Measurements from ENCODE around the gene ALAS1. TPM values are rescaled to one million over a fixed set of nuclear protein-coding genes. Genes with fewer than 3 reads are reported as not detected.
A peak's percentile ranks its signal among the peaks of the same experiment; 100 is the strongest.

The ALAS1 gene
- total and polyA plus RNA-seq, 9 of the 15 experiments (the other 6 are each of a cell fraction or from before 2014, with no cell fraction given) = 21.4 to 49.5 (median 34.4) TPM

DNA sequence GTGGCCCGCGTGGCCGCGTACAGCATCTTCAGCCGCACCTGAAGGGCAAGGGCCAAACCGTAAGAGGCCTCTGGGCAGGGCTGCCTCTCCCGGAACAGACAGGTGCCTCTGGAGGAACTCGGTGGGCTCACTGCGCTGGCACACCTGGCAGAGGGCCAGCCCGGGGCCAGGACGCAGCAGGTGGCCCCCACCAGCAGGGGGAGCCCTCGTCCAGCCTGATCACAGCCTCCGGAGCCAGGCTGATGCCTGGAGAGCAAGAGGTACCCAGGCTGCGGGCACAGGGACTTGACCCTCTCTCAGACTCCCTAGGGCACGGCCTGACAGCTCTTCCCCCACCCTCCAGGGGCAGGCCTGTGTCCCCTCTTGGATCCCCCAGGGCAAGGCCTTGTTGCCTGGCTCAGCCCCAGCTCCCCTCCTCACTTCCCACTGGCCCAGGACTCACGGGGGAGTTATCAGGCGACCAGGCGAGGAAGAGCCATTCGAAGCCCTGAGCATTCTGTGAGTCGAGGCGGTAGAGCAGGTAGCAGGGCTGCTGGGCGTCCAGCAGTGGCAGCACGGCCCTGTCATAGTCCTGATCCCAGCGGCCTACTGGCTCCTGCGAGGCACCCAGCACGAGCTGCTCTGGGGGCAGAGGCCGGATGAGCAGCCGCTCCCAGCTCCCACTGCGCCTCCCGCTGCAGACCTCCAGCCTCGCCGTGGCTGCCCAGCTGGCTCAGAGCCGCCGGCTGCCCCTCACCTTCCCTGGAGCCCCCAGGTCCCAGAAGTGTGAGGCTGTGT is 33.7 kb downstream of the ALAS1 start (continued):
- TF ChIP-seq, protein P1, sequence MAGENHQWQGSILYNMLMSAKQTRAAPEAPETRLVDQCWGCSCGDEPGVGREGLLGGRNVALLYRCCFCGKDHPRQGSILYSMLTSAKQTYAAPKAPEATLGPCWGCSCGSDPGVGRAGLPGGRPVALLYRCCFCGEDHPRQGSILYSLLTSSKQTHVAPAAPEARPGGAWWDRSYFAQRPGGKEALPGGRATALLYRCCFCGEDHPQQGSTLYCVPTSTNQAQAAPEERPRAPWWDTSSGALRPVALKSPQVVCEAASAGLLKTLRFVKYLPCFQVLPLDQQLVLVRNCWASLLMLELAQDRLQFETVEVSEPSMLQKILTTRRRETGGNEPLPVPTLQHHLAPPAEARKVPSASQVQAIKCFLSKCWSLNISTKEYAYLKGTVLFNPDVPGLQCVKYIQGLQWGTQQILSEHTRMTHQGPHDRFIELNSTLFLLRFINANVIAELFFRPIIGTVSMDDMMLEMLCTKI (IDR thresholded peaks at IDR 0.05; ENCODE audit: partially characterized antibody) = no peak
- TF ChIP-seq NR3C1 (CRISPR knock-in tag; IDR thresholded peaks at IDR 0.05) (no peak), NFE2L1 (tag; IDR thresholded peaks at IDR 0.05; ENCODE audit: borderline replicate concordance, low read depth) (no peak), SAP30 (IDR thresholded peaks at IDR 0.05; ENCODE audit: borderline replicate concordance, insufficient read depth, low read depth, low read length, poor library complexity, severe bottlenecking) (no peak), ZNF134 (CRISPR knock-in tag; conservative IDR thresholded peaks at IDR 0.05) (no peak), FIP1L1 (IDR thresholded peaks at IDR 0.05; ENCODE audit: low read depth, low read length, poor library complexity, severe bottlenecking) (no peak), FOXK1 (CRISPR knock-in tag; IDR thresholded peaks at IDR 0.05; ENCODE audit: borderline replicate concordance) (no peak), ZNF436 (CRISPR knock-in tag; IDR thresholded peaks at IDR 0.05) (no peak), RAD21 (CRISPR knock-in tag; conservative IDR thresholded peaks at IDR 0.05 in 1 of 2, IDR thresholded peaks at IDR 0.05 in 1 of 2) (peak; percentile 56 to 71), COPS2 (conservative IDR thresholded peaks at IDR 0.05) (no peak)
- TF ChIP-seq, protein P2, sequence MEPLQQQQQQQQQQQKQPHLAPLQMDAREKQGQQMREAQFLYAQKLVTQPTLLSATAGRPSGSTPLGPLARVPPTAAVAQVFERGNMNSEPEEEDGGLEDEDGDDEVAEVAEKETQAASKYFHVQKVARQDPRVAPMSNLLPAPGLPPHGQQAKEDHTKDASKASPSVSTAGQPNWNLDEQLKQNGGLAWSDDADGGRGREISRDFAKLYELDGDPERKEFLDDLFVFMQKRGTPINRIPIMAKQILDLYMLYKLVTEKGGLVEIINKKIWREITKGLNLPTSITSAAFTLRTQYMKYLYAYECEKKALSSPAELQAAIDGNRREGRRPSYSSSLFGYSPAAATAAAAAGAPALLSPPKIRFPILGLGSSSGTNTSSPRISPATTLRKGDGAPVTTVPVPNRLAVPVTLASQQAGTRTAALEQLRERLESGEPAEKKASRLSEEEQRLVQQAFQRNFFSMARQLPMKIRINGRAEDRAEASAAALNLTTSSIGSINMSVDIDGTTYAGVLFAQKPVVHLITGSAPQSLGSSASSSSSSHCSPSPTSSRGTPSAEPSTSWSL (CRISPR knock-in tag; IDR thresholded peaks at IDR 0.05; ENCODE audit: borderline replicate concordance) = no peak
- TF ChIP-seq, protein P3, sequence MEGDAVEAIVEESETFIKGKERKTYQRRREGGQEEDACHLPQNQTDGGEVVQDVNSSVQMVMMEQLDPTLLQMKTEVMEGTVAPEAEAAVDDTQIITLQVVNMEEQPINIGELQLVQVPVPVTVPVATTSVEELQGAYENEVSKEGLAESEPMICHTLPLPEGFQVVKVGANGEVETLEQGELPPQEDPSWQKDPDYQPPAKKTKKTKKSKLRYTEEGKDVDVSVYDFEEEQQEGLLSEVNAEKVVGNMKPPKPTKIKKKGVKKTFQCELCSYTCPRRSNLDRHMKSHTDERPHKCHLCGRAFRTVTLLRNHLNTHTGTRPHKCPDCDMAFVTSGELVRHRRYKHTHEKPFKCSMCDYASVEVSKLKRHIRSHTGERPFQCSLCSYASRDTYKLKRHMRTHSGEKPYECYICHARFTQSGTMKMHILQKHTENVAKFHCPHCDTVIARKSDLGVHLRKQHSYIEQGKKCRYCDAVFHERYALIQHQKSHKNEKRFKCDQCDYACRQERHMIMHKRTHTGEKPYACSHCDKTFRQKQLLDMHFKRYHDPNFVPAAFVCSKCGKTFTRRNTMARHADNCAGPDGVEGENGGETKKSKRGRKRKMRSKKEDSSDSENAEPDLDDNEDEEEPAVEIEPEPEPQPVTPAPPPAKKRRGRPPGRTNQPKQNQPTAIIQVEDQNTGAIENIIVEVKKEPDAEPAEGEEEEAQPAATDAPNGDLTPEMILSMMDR (IDR thresholded peaks at IDR 0.05 in 2 of 3, conservative IDR thresholded peaks at IDR 0.05 in 1 of 3; ENCODE audit: insufficient read depth in 2 of 3, low read depth in 1 of 3, low read length in 3 of 3) = peak; percentile 71 to 87 (median 77)
- TF ChIP-seq, protein P4, sequence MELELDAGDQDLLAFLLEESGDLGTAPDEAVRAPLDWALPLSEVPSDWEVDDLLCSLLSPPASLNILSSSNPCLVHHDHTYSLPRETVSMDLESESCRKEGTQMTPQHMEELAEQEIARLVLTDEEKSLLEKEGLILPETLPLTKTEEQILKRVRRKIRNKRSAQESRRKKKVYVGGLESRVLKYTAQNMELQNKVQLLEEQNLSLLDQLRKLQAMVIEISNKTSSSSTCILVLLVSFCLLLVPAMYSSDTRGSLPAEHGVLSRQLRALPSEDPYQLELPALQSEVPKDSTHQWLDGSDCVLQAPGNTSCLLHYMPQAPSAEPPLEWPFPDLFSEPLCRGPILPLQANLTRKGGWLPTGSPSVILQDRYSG (tag; conservative IDR thresholded peaks at IDR 0.05; ENCODE audit: low read depth) = no peak
- TF ChIP-seq, protein P5, sequence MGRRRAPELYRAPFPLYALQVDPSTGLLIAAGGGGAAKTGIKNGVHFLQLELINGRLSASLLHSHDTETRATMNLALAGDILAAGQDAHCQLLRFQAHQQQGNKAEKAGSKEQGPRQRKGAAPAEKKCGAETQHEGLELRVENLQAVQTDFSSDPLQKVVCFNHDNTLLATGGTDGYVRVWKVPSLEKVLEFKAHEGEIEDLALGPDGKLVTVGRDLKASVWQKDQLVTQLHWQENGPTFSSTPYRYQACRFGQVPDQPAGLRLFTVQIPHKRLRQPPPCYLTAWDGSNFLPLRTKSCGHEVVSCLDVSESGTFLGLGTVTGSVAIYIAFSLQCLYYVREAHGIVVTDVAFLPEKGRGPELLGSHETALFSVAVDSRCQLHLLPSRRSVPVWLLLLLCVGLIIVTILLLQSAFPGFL (CRISPR knock-in tag; IDR thresholded peaks at IDR 0.05) = no peak

Data from K562 (cell line).